Lung (tissue), 12 donors: ENCODE results near the gene LRIG1. TPM values are rescaled to one million over a fixed set of nuclear protein-coding genes. Genes with fewer than 3 reads are reported as not detected.
A peak's percentile ranks its signal among the peaks of the same experiment; 100 is the strongest.

ENCODE experiments used
- ATAC-seq: fragments of 200-7000 bp; cut with Tn5 transposase; one replicate; pipeline ENCODE4 v1.9.1; 2020; ENCODE audit warnings: moderate number of reproducible peaks; ENCODE audit not compliant: insufficient read depth, low FRiP score
- DNase-seq, 3 donors: peaks; one replicate each; pipeline ENCODE4 v3.0.0-alpha.2; 2013 to 2017
- H3K27ac ChIP-seq, 2 donors: one replicate each; pipeline ENCODE4 v1.5.1; 2013; ENCODE audit warnings: mild to moderate bottlenecking in 2 of 2, moderate library complexity in 2 of 2, control low read depth in 1 of 2, inconsistent platforms in 1 of 2, low read depth in 1 of 2, low read length in 1 of 2
- H3K27me3 ChIP-seq, 3 donors: one replicate each; pipeline ENCODE4 v1.5.1; 2013; ENCODE audit warnings: low read length in 2 of 3; ENCODE audit not compliant: control insufficient read depth in 3 of 3, insufficient read depth in 3 of 3
- H3K36me3 ChIP-seq, 4 donors: one replicate each; pipeline ENCODE4 v1.5.1; 2013; ENCODE audit warnings: low read length in 4 of 4, mild to moderate bottlenecking in 1 of 4, moderate library complexity in 1 of 4; ENCODE audit not compliant: control insufficient read depth in 4 of 4, insufficient read depth in 4 of 4
- H3K4me1 ChIP-seq, 5 donors: one replicate each; pipeline ENCODE4 v1.5.1; 2013; ENCODE audit warnings: low read length in 5 of 5, mild to moderate bottlenecking in 2 of 5, moderate library complexity in 1 of 5; ENCODE audit not compliant: control insufficient read depth in 5 of 5, insufficient read depth in 5 of 5
- H3K4me3 ChIP-seq: one replicate; pipeline ENCODE4 v1.5.1; 2013; ENCODE audit warnings: mild to moderate bottlenecking, control low read depth, moderate library complexity
- H3K9ac ChIP-seq, 2 donors: one replicate each; pipeline ENCODE4 v1.5.1; 2013; ENCODE audit warnings: low read length in 2 of 2, control low read depth in 1 of 2; ENCODE audit not compliant: insufficient read depth in 1 of 2
- H3K9me3 ChIP-seq, 4 donors: one replicate each; pipeline ENCODE4 v1.5.1; 2013; ENCODE audit warnings: low read length in 3 of 4, mild to moderate bottlenecking in 1 of 4, moderate library complexity in 1 of 4; ENCODE audit not compliant: control insufficient read depth in 4 of 4, insufficient read depth in 3 of 4
- CTCF ChIP-seq: IDR thresholded peaks from 2 replicates; pipeline ENCODE4 v1.5.1; 2012; ENCODE audit warnings: mild to moderate bottlenecking; ENCODE audit errors: control extremely low read depth, extremely low read depth
- WGBS, 2 donors: extraction: QIAGEN DNeasy Blood & Tissue Kit; methylation state at CpG; one replicate each; pipeline ENCODE4 v1.1.7; 2013; 5-methylcytosine and 5-hydroxymethylcytosine counted together
- polyA plus RNA-seq, 2 donors: library from polyadenylated mRNA; stranded (reverse); fragments of 200-250 nt; gene quantifications; one replicate each; pipeline ENCODE4 v1.2.1, GENCODE V29; 2013
- total RNA-seq, 2 donors: library from RNA; depleted of rRNA in 1 of 2; stranded (reverse); fragments of >200 nt in 1 of 2; gene quantifications; one replicate each; pipeline ENCODE4 v1.2.1, GENCODE V29; 2014 to 2021
- donor health status: control.
- donor health status: control.
- donor health status: Bipolar disorder and iron deficiency.
- donor health status: healthy.
- donor health status: DM: yes; HTN: yes; CAD: no.

Gene LRIG1
- total and polyA plus RNA-seq, 4 donors: 21.9 to 97.4 (median 42.2) TPM

- H3K4me1 ChIP-seq: peaks cover 0 to 10% (median 0%) of the 10 kb centered on the region in 5 donors
- 85 to 92% methylated on average over 8 of the region's 8 CpGs for WGBS, 2 donors
- DNase-seq: no peak
- no peak for ATAC-seq
- H3K9ac ChIP-seq: no peak overlapping the region
- H3K9me3 ChIP-seq: peaks cover 0 to 2% (median 0%) of the 10 kb centered on the region in 4 donors
- H3K27me3 ChIP-seq: no peaks in the 10 kb centered on the region
- H3K27ac ChIP-seq: no peak overlapping the region
- H3K4me3 ChIP-seq: no peak overlapping the region
- peaks cover 2 to 42% (median 30%) of the 10 kb centered on the region in 4 donors for H3K36me3 ChIP-seq
- TF ChIP-seq CTCF: no peak
Measured at GRCh38 chr3:66394753-66395249, 106.0 kb downstream of the LRIG1 start.

- Histone ChIP-seq H3K9me3 (peaks cover 0 to 2% (median 0%) of the 10 kb centered on the region in 4 donors), H3K27ac (peak overlapping the region in 1 of 2 donors; percentile 37), H3K4me3 (no peak overlapping the region), H3K4me1 (peaks cover 0 to 10% (median 0%) of the 10 kb centered on the region in 5 donors), H3K9ac (no peak overlapping the region), H3K36me3 (peaks cover 2 to 42% (median 30%) of the 10 kb centered on the region in 4 donors), H3K27me3 (no peaks in the 10 kb centered on the region)
- DNase-seq (no peak), ATAC-seq (no peak)
- 75% methylated on average over 12 of the region's 12 CpGs for WGBS, 2 donors
- TF ChIP-seq CTCF: no peak
Measured at GRCh38 chr3:66394019-66394752, 106.6 kb downstream of the LRIG1 start.

GRCh38 chr3:66393333-66394005 is 107.4 kb downstream of the LRIG1 start:
- WGBS, 2 donors: 73 to 76% methylated on average over 13 of the region's 13 CpGs
- no peak overlapping the region for H3K4me3 ChIP-seq
- no peak overlapping the region for H3K9ac ChIP-seq
- TF ChIP-seq CTCF: no peak
- H3K27ac ChIP-seq: peak overlapping the region; percentile 53 to 65
- peaks cover 2 to 42% (median 28%) of the 10 kb centered on the region in 4 donors for H3K36me3 ChIP-seq
- ATAC-seq: no peak
- H3K9me3 ChIP-seq: peaks cover 0 to 2% (median 0%) of the 10 kb centered on the region in 4 donors
- H3K27me3 ChIP-seq: no peaks in the 10 kb centered on the region
- DNase-seq: no peak
- H3K4me1 ChIP-seq: peaks cover 0 to 10% (median 0%) of the 10 kb centered on the region in 5 donors
